SK-N-SH (cell line): Measurements from ENCODE around the gene MRPL40.

Experiments used
- ELF1 ChIP-seq: IDR thresholded peaks from 2 replicates; pipeline ENCODE4 v1.4.0; 2012
- EP300 ChIP-seq, 2 experiments: IDR thresholded peaks; 2 replicates each; pipeline versions ENCODE4 v1.4.0 to v1.6.1; 2012; ENCODE audit warnings: borderline replicate concordance in 1 of 2, low read depth in 1 of 2, low read length in 1 of 2
- GATA2 ChIP-seq: sonication (generic); formaldehyde crosslinking; IDR thresholded peaks from 2 replicates; pipeline ENCODE4 v1.5.0; 2020; ENCODE audit warnings: mild to moderate bottlenecking, missing genetic modification reagents
- SIN3A ChIP-seq: IDR thresholded peaks from 2 replicates; pipeline ENCODE4 v1.6.1; 2012; ENCODE audit warnings: low read depth, mild to moderate bottlenecking, low read length, moderate library complexity, borderline replicate concordance
- TAF1 ChIP-seq: IDR thresholded peaks from 2 replicates; pipeline ENCODE4 v1.6.1; 2012; ENCODE audit warnings: low read depth, mild to moderate bottlenecking, low read length, moderate library complexity, borderline replicate concordance
- TF ChIP-seq, protein P1 (sequence below): IDR thresholded peaks from 2 replicates; pipeline ENCODE4 v1.4.0; 2012; ENCODE audit warnings: low read depth
- TF ChIP-seq, protein P2 (sequence below): fragments of 200-600 bp; sonication (generic); IDR thresholded peaks from 2 replicates; pipeline ENCODE4 v1.6.1; 2017; ENCODE audit warnings: antibody characterized with exemption, mild to moderate bottlenecking, moderate library complexity

DNA sequence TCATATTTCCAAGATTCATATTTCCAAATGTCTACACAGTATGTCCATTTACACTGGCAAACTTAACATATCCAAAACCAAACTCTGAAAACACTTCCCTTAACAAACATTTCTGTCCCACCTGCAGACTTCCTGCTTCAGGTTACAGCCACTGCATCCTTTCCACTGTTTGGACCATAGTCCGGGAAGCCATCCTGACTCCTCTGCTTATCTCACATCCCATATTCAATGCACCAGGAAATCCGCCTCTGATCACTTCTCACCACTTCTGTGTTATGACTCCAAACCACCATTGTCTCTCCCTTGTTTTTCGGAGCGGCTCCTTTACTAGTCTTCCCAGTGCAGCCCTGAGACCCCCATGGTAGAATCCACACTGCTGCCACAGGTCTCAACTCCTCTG, 30.9 kb upstream of the MRPL40 start:
- TF ChIP-seq, protein P1, sequence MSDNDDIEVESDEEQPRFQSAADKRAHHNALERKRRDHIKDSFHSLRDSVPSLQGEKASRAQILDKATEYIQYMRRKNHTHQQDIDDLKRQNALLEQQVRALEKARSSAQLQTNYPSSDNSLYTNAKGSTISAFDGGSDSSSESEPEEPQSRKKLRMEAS = no peak
- TF ChIP-seq, protein P2, sequence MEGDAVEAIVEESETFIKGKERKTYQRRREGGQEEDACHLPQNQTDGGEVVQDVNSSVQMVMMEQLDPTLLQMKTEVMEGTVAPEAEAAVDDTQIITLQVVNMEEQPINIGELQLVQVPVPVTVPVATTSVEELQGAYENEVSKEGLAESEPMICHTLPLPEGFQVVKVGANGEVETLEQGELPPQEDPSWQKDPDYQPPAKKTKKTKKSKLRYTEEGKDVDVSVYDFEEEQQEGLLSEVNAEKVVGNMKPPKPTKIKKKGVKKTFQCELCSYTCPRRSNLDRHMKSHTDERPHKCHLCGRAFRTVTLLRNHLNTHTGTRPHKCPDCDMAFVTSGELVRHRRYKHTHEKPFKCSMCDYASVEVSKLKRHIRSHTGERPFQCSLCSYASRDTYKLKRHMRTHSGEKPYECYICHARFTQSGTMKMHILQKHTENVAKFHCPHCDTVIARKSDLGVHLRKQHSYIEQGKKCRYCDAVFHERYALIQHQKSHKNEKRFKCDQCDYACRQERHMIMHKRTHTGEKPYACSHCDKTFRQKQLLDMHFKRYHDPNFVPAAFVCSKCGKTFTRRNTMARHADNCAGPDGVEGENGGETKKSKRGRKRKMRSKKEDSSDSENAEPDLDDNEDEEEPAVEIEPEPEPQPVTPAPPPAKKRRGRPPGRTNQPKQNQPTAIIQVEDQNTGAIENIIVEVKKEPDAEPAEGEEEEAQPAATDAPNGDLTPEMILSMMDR = no peak
- no peak for TF ChIP-seq SIN3A
- no peak for TF ChIP-seq TAF1
- no peak for TF ChIP-seq ELF1
- no peak for TF ChIP-seq GATA2 (CRISPR knock-in tag)
- no peak for TF ChIP-seq EP300 (IDR thresholded peaks at IDR 0.05; ENCODE audit: borderline replicate concordance in 1 of 2, low read depth in 1 of 2, low read length in 1 of 2)
